ENCODE data around the gene PRMT7.

- TF ChIP-seq CTCF (IDR thresholded peaks at IDR 0.05; ENCODE audit: insufficient read depth, low read depth, low read length) (no peak), EZH2 (IDR thresholded peaks at IDR 0.05; ENCODE audit: insufficient read depth, low read length) (no peak)
Observed at GRCh38 chr16:68275611-68276191, 35.1 kb upstream of the PRMT7 start.

Data from astrocyte (in vitro differentiated cells and primary cell).